Germinal center (tissue), 1 donor: Measurements from ENCODE around the gene ZGPAT.
"Not testable (repeated sequence)": the region's sequence is repeated elsewhere in the genome, so short reads cannot be mapped to it uniquely, and the experiment has no call there.

ENCODE experiments used
- DNase-seq: peaks from one replicate; pipeline ENCODE4 v3.0.0; 2012; ENCODE audit warnings: mixed read lengths, low spot score

The ZGPAT gene, protein sequence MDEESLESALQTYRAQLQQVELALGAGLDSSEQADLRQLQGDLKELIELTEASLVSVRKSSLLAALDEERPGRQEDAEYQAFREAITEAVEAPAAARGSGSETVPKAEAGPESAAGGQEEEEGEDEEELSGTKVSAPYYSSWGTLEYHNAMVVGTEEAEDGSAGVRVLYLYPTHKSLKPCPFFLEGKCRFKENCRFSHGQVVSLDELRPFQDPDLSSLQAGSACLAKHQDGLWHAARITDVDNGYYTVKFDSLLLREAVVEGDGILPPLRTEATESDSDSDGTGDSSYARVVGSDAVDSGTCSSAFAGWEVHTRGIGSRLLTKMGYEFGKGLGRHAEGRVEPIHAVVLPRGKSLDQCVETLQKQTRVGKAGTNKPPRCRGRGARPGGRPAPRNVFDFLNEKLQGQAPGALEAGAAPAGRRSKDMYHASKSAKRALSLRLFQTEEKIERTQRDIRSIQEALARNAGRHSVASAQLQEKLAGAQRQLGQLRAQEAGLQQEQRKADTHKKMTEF

GRCh38 chr20:63707558-63708300 lies at the start of gene ZGPAT, which contains the start of gene ARFRP1:
TSS of gene ZGPAT (plus strand) at chr20:63708039. CDS start at chr20:63708581, 542 bp downstream.
TSS of gene ARFRP1 (minus strand) at chr20:63707976. CDS start at chr20:63707091, 885 bp downstream.
- DNase-seq: peak; percentile 87

DNA sequence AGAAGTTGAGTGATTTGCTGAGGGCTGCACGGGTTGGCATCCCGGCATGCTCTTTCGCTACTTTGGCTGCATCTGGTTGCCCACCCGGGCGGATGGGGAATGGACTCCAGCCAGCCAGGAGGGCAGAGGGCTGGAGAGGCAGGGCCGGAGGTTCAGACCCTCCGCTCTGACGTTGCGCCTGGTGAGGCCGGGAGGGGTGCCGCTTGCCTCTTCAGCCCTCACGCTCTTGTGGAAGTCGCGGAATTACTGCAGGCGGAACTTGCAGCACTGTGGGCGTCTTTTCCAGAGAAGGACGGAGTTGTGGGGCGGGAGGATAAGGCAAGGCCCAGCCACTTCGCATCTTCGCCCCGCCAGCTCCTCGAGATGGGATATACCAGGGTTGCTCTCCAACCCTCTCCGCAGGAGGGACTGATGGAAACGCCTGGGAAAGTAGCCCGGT lies 49.1 kb upstream of the ZGPAT start:
- no peak for DNase-seq

DNA sequence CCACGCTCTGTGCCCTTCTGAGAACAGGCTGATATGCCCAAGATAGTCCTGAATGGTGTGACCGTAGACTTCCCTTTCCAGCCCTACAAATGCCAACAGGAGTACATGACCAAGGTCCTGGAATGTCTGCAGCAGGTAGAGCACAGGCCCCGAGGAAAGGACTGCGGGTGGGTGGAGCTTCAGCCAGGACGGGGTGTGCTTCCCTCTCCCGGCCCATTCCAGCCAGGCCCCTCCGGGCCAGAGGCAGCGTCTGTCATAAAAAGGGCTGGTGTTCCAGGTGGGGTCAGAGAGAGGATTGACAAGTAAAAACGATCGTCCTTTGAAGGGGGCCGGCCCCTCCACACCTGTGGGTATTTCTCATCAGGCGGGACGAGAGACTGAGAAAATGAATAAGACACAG lies 48.5 kb upstream of the ZGPAT start:
- DNase-seq: no peak

DNA sequence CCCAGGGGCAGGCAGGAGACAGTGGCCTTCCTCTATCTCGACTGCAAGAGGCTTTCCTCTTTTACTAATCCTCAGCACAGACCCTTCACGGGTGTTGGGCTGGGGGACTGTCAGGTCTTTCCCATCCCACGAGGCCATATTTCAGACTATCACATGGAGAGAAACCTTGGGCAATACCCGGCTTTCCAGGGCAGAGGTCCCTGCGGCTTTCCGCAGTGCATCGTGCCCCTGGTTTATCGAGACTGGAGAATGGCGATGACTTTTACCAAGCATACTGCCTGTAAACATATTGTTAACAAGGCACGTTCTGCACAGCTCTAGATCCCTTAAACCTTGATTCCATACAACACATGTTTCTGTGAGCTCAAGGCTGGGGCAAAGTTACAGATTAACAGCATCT lies 47.7 kb upstream of the ZGPAT start:
- DNase-seq: not testable (repeated sequence)

- no peak for DNase-seq
Observed at GRCh38 chr20:63660622-63661021, 47.2 kb upstream of the ZGPAT start.

DNA sequence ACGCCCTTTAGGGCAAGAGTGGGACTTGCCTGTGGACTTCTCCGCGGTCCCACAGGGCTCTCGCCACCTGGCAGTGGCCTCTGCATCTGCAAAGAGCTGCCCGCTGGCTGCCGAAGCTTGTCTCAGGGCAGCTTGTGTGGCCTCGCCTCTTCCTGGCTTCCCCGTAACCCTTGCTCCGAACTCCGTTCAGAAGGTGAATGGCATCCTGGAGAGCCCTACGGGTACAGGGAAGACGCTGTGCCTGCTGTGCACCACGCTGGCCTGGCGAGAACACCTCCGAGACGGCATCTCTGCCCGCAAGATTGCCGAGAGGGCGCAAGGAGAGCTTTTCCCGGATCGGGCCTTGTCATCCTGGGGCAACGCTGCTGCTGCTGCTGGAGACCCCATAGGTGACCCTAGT lies 46.7 kb upstream of the ZGPAT start:
- DNase-seq: no peak

GRCh38 chr20:63661959-63662812 lies 45.7 kb upstream of the ZGPAT start:
- no peak for DNase-seq

DNA sequence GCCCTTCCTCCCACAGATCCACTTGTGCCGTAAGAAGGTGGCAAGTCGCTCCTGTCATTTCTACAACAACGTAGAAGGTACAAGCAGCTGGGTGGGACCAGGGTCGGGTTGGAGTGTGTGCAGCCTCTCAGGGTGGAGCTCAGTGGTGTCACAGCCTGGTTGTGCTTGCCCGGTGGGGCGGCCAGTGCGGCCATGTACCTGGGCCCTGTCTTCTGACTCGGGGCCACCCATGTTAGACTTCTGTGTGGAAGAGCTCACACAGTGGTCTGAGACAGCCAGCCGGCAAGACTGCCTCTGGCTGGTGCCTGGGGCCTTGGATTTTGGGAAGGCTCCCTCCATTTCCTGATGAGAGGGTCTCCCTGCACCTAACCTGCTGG lies 45.0 kb upstream of the ZGPAT start:
- no peak for DNase-seq

GRCh38 chr20:63663332-63664066 lies 44.3 kb upstream of the ZGPAT start:
- no peak for DNase-seq

- DNase-seq: no peak
Observed at GRCh38 chr20:63664143-63664851, 43.5 kb upstream of the ZGPAT start.

- no peak for DNase-seq
Observed at GRCh38 chr20:63664861-63665594, 42.8 kb upstream of the ZGPAT start.

DNA sequence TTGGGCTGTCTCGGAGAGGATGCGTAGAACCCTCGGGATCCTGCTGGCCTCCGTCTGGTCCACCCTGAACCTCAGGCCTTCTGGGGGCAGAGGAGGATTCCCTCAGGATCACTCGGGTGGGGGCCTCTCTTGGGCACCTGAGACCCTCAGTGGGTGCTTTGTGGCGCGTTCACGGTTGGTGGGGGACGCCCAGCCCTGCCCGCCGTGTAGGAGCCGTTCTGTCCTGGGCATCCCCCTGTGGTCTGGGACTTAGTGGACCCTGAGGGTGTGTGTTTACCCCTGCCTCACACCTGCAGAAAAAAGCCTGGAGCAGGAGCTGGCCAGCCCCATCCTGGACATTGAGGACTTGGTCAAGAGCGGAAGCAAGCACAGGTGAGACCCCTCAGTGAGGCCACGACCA lies 42.1 kb upstream of the ZGPAT start:
- no peak for DNase-seq

GRCh38 chr20:63667858-63668257 lies 40.0 kb upstream of the ZGPAT start:
- no peak for DNase-seq

DNA sequence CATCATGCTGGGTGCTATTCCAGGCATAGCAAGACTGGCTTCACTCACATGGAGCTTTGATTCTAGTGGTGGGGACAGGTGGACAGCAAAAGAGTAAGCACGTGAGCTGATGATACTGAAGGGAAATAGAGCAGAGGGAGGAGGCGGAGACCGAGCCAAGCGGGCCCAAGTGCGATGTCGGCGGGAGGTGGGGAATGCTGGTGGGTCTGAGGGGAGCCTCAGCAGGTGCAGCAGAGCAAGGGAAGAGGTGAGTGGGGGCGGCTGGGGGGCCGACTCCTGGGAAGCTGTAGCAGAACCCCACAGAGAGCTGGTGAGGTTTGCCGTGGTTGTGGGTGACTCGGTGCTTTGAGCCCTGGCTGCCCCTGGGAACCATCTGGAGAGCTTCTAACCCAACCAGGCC lies 39.5 kb upstream of the ZGPAT start:
- DNase-seq: no peak

GRCh38 chr20:63671695-63672094 lies 36.1 kb upstream of the ZGPAT start:
- DNase-seq: not testable (repeated sequence)

DNA sequence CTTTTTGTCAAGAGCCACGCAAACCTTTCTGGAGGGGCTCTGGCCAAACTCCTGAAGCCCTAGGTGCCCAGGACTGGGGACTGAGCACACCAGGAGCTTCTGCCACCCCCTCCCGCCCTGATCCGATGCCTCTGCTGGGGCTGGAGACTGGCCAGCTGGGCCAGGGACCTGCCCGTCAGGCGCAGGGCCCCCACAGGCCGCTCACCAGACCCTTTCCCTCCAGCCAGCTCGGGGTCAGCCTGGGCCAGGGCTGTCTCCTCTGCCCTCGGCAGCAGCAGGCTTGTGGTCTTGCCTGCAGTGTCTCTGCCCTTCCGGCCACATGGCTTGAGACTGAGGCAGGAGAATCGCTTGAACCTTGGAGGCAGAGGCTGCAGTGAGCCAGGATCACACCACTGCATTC lies 35.2 kb upstream of the ZGPAT start:
- DNase-seq: no peak

GRCh38 chr20:63673951-63674350 lies 33.9 kb upstream of the ZGPAT start:
- DNase-seq: no peak

DNA sequence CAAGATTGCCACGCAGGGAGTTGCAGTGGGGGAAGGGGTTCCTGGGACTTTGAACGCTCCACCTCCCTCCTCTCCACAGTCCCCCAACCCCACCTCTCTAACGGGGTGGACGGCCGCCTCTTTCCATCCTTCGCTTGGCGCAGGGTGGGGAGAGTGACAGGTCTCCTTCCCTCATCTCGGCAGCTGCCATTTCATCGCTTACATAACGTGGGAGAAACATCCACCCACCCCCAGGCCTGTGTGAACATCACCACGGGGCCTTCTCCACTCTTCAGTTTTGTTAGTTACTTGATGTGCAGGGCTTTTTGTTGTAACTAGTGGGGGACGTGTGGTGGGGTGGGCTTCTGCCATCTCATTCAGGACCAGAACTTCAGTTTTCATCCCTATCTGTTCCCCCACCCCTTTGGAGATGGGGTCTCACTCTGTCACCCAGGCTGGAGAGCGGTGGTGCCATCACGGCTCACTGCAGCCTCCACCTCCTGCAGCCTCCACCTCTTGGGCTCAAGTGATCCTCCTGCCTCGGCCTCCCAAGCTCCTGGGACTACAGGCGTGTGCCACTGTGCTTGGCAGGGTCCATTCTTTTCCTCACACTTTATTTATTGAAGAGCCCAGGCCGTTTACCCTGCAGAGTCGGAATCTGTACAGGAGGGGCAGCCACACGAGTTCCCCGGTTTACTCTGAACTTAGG lies 32.0 kb upstream of the ZGPAT start:
- DNase-seq: no peak

- no peak for DNase-seq
Observed at GRCh38 chr20:63678071-63678470, 29.8 kb upstream of the ZGPAT start.
